K562 (cell line): ENCODE results near the gene GABRA6.

Experiments
- CREM ChIP-seq: IDR thresholded peaks from 2 replicates; pipeline ENCODE4 v1.6.1; 2014; ENCODE audit warnings: antibody characterized with exemption, low read depth
- HMG20B ChIP-seq: fragments of 250-450 bp; sonication (Bioruptor Pico); IDR thresholded peaks from 2 replicates; pipeline ENCODE4 v1.5.0; 2021; ENCODE audit warnings: mild to moderate bottlenecking
- MEF2D ChIP-seq: conservative IDR thresholded peaks from 2 replicates; pipeline ENCODE4 v1.6.1; 2016; ENCODE audit warnings: low read depth, missing genetic modification characterization, missing compliant biosample characterization
- NCOA1 ChIP-seq: fragments of 450-650 bp; IDR thresholded peaks from 2 replicates; pipeline ENCODE4 v1.6.1; 2016; ENCODE audit warnings: low read depth
- NFXL1 ChIP-seq: fragments of 450-650 bp; formaldehyde crosslinking; IDR thresholded peaks from 2 replicates; pipeline ENCODE4 v1.4.0; 2021; ENCODE audit warnings: mild to moderate bottlenecking
- POLR2AphosphoS5 ChIP-seq: IDR thresholded peaks from 2 replicates; pipeline ENCODE4 v1.6.1; 2011; ENCODE audit warnings: mild to moderate bottlenecking, low read depth, low read length, moderate library complexity; ENCODE audit not compliant: control insufficient read depth, insufficient read depth
- POLR2G ChIP-seq: fragments of 200-400 bp; formaldehyde crosslinking; IDR thresholded peaks from 2 replicates; pipeline ENCODE4 v1.6.1; 2017; ENCODE audit warnings: low read depth, mild to moderate bottlenecking, antibody characterized with exemption, low read length, moderate library complexity
- SIN3A ChIP-seq, 2 experiments: fragments of 150-350 bp in 1 of 2; IDR thresholded peaks; 2 replicates each; pipeline ENCODE4 v1.6.1; 2011 to 2016; ENCODE audit warnings: borderline replicate concordance in 2 of 2, low read depth in 2 of 2, low read length in 2 of 2, mild to moderate bottlenecking in 2 of 2, moderate library complexity in 2 of 2; ENCODE audit not compliant: control insufficient read depth in 1 of 2
- SMAD3 ChIP-seq: fragments of 450-650 bp; formaldehyde crosslinking; conservative IDR thresholded peaks from 2 replicates; pipeline ENCODE4 v1.4.0; 2020; ENCODE audit warnings: mild to moderate bottlenecking
- TAF15 ChIP-seq: fragments of 200-400 bp; formaldehyde crosslinking; IDR thresholded peaks from 2 replicates; pipeline ENCODE4 v1.6.1; 2017; ENCODE audit warnings: mild to moderate bottlenecking, low read depth, low read length, moderate library complexity
- TF ChIP-seq, protein P1 (sequence below), 3 experiments: fragments of 200-800 bp in 1 of 3; fragments of 250-450 bp in 1 of 3; fragments of 450-650 bp in 1 of 3; sonication (Bioruptor Pico) in 1 of 3; sonication (Bioruptor generic) in 1 of 3; formaldehyde crosslinking in 1 of 3; IDR thresholded peaks; 2 replicates each; pipeline versions ENCODE4 v1.6.1 to v1.8.0; 2016 to 2022; ENCODE audit warnings: mild to moderate bottlenecking in 2 of 3, missing genetic modification characterization in 2 of 3, missing compliant biosample characterization in 1 of 3, moderate library complexity in 1 of 3
- TF ChIP-seq, protein P2 (sequence below), 3 experiments: IDR thresholded peaks in 2 of 3; conservative IDR thresholded peaks in 1 of 3; 2 replicates each; pipeline ENCODE4 v1.5.1; 2011 to 2012; ENCODE audit warnings: low read length in 3 of 3, mild to moderate bottlenecking in 3 of 3, control low read depth in 2 of 3, improper control_type of control experiment in 1 of 3, inconsistent platforms in 1 of 3, low read depth in 1 of 3, mixed read lengths in 1 of 3, moderate library complexity in 1 of 3; ENCODE audit not compliant: insufficient read depth in 2 of 3
- TF ChIP-seq, protein P3 (sequence below), 2 experiments: fragments of 150-350 bp in 1 of 2; IDR thresholded peaks; 2 replicates each; pipeline ENCODE4 v1.6.1; 2012 to 2016; ENCODE audit warnings: low read depth in 2 of 2, low read length in 2 of 2, mild to moderate bottlenecking in 1 of 2, moderate library complexity in 1 of 2

DNA sequence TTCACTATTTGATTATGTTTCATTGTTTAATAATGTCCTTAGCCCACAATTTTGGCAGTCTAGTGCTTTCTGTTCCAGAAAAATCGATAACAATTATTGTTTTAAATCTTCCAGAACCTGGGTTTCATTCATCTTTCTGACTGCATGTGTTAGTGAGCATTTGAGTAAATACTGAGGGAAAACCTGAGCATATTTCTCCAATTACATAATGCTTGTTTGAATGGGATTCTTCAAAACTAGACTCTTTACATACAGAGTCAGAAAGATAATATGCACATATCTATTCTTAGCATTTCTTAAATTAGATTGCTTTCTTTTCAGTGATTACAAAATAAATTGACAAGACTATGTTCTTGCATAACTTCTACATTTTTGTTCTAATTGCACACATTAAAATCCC lies 21.9 kb downstream of the GABRA6 start:
- TF ChIP-seq HMG20B (CRISPR knock-in tag), result no peak
- TF ChIP-seq, protein P1, sequence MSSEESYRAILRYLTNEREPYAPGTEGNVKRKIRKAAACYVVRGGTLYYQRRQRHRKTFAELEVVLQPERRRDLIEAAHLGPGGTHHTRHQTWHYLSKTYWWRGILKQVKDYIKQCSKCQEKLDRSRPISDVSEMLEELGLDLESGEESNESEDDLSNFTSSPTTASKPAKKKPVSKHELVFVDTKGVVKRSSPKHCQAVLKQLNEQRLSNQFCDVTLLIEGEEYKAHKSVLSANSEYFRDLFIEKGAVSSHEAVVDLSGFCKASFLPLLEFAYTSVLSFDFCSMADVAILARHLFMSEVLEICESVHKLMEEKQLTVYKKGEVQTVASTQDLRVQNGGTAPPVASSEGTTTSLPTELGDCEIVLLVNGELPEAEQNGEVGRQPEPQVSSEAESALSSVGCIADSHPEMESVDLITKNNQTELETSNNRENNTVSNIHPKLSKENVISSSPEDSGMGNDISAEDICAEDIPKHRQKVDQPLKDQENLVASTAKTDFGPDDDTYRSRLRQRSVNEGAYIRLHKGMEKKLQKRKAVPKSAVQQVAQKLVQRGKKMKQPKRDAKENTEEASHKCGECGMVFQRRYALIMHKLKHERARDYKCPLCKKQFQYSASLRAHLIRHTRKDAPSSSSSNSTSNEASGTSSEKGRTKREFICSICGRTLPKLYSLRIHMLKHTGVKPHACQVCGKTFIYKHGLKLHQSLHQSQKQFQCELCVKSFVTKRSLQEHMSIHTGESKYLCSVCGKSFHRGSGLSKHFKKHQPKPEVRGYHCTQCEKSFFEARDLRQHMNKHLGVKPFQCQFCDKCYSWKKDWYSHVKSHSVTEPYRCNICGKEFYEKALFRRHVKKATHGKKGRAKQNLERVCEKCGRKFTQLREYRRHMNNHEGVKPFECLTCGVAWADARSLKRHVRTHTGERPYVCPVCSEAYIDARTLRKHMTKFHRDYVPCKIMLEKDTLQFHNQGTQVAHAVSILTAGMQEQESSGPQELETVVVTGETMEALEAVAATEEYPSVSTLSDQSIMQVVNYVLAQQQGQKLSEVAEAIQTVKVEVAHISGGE (CRISPR knock-in tag; IDR thresholded peaks at IDR 0.05), result no peak
- TF ChIP-seq MEF2D, result no peak
- no peak for TF ChIP-seq POLR2G
- no peak for TF ChIP-seq SMAD3 (CRISPR knock-in tag)
- TF ChIP-seq, protein P2, sequence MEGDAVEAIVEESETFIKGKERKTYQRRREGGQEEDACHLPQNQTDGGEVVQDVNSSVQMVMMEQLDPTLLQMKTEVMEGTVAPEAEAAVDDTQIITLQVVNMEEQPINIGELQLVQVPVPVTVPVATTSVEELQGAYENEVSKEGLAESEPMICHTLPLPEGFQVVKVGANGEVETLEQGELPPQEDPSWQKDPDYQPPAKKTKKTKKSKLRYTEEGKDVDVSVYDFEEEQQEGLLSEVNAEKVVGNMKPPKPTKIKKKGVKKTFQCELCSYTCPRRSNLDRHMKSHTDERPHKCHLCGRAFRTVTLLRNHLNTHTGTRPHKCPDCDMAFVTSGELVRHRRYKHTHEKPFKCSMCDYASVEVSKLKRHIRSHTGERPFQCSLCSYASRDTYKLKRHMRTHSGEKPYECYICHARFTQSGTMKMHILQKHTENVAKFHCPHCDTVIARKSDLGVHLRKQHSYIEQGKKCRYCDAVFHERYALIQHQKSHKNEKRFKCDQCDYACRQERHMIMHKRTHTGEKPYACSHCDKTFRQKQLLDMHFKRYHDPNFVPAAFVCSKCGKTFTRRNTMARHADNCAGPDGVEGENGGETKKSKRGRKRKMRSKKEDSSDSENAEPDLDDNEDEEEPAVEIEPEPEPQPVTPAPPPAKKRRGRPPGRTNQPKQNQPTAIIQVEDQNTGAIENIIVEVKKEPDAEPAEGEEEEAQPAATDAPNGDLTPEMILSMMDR (IDR thresholded peaks at IDR 0.05 in 2 of 3, conservative IDR thresholded peaks at IDR 0.05 in 1 of 3; ENCODE audit: insufficient read depth in 2 of 3, low read depth in 1 of 3, low read length in 3 of 3), result no peak
- TF ChIP-seq SIN3A (IDR thresholded peaks at IDR 0.05; ENCODE audit: borderline replicate concordance in 2 of 2, control insufficient read depth in 1 of 2, low read depth in 2 of 2, low read length in 2 of 2), result no peak
- TF ChIP-seq, protein P3, sequence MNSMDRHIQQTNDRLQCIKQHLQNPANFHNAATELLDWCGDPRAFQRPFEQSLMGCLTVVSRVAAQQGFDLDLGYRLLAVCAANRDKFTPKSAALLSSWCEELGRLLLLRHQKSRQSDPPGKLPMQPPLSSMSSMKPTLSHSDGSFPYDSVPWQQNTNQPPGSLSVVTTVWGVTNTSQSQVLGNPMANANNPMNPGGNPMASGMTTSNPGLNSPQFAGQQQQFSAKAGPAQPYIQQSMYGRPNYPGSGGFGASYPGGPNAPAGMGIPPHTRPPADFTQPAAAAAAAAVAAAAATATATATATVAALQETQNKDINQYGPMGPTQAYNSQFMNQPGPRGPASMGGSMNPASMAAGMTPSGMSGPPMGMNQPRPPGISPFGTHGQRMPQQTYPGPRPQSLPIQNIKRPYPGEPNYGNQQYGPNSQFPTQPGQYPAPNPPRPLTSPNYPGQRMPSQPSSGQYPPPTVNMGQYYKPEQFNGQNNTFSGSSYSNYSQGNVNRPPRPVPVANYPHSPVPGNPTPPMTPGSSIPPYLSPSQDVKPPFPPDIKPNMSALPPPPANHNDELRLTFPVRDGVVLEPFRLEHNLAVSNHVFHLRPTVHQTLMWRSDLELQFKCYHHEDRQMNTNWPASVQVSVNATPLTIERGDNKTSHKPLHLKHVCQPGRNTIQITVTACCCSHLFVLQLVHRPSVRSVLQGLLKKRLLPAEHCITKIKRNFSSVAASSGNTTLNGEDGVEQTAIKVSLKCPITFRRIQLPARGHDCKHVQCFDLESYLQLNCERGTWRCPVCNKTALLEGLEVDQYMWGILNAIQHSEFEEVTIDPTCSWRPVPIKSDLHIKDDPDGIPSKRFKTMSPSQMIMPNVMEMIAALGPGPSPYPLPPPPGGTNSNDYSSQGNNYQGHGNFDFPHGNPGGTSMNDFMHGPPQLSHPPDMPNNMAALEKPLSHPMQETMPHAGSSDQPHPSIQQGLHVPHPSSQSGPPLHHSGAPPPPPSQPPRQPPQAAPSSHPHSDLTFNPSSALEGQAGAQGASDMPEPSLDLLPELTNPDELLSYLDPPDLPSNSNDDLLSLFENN (IDR thresholded peaks at IDR 0.05; ENCODE audit: low read depth in 2 of 2, low read length in 2 of 2), result no peak
- TF ChIP-seq POLR2AphosphoS5, result no peak
- no peak for TF ChIP-seq NCOA1
- TF ChIP-seq TAF15, result no peak
- no peak for TF ChIP-seq NFXL1
- no peak for TF ChIP-seq CREM
